Activated T-cell treated with anti-CD3 and anti-CD28 coated beads for 48 hours (primary cell): ENCODE measurements around the gene RASD1.
"Not testable (repeated sequence)": the region's sequence is repeated elsewhere in the genome, so short reads cannot be mapped to it uniquely, and the experiment has no call there.

Source experiments
- DNase-seq: peaks from one replicate; pipeline ENCODE4 v3.0.0-alpha.2; 2020; ENCODE audit warnings: low read depth

RASD1 gene

GRCh38 chr17:17497065-17497844 lies 1.1 kb upstream of the RASD1 start:
- no peak for DNase-seq

GRCh38 chr17:17495536-17496188 lies 533 bp downstream of the RASD1 start:
- DNase-seq = no peak

- no peak for DNase-seq
Measured at GRCh38 chr17:17494870-17495535, 1.2 kb downstream of the RASD1 start.

- no peak for DNase-seq
Measured at GRCh38 chr17:17494499-17494869, 1.7 kb downstream of the RASD1 start.

GRCh38 chr17:17493986-17494466 lies 2.2 kb downstream of the RASD1 start:
- no peak for DNase-seq

- DNase-seq = no peak
Measured at GRCh38 chr17:17493249-17493985, 2.8 kb downstream of the RASD1 start.

DNA sequence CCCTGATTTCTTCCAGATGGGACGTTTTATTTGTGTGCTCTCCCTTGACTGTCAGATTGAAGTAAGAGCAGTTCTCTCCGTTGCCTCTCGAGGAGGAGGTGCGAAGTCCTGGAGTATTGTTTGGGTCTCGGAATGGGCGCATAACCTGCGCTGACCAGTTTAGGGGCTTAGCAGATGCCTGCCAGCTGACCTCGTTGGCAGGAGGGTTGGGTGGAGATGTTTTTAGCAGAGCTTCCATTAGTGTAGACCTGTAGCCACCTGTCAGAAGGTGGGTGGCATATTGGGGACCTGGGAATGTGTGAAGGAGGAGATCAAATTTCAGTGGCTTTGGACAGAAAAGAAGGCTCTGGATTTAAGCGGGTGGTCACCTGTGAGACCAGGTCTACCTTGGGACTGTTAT lies 3.6 kb downstream of the RASD1 start:
- DNase-seq = no peak

- no peak for DNase-seq
Measured at GRCh38 chr17:17492085-17492484, 4.1 kb downstream of the RASD1 start.

DNA sequence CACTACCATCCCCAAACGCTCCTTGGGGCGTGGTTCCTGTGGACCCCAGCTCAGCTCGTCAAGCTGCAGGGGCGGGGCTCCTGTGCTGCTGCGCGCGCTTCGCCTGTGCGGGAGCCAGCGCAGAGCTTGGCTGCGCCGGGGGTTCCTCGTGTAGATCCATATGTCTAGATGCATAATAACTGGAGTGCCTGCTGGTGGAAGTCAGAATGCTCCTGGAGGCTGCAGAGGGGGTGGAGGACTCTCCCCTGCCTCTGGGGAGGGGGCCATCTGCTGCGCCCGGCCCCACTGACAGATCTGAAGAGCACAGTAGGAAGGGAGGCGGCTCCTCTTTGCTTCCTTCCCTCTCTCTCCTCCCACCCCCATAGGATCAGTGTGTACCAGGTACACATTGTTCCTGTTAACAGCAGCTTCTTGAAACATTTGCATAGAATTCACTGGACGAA lies 4.6 kb downstream of the RASD1 start:
- DNase-seq = no peak

GRCh38 chr17:17491031-17491471 lies 5.1 kb downstream of the RASD1 start:
- DNase-seq = no peak

DNA sequence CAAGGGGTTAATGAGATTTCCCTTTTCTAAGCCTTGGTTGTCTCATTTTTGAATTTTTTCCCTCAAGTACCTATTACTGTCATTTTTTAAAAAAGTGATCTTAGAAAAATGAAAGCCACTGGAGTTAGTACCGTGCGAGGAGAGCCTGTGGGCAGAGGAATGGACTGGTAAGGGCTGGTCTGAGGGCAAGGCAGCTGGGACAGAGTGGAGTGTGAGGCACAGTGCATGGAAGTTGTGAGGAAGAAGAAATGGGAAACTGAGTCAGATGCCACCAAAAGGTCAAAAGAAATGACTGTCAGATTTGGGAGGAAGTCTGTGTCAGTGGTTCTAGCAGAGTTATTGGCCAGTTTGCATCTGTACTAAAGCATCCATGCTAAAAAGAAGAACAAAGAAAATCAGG lies 8.2 kb downstream of the RASD1 start:
- no peak for DNase-seq

DNA sequence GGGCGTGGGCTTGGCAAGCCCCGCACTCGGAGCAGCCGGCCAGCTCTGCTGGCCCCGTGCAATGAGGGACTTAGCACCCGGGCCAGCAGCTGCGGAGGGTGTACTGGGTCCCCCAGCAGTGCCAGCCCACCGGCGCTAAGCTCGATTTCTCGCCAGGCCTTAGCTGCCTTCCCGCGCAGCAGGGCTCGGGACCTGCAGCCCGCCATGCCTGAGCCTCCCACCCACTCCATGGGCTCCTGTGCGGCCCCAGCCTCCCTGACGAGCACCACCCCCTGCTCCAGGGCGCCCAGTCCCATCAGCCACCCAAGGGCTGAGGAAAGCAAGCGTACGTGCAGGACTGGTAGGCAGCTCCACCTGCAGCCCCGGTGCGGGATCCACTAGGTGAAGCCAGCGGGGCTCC lies 9.8 kb downstream of the RASD1 start:
- not testable (repeated sequence) for DNase-seq

DNA sequence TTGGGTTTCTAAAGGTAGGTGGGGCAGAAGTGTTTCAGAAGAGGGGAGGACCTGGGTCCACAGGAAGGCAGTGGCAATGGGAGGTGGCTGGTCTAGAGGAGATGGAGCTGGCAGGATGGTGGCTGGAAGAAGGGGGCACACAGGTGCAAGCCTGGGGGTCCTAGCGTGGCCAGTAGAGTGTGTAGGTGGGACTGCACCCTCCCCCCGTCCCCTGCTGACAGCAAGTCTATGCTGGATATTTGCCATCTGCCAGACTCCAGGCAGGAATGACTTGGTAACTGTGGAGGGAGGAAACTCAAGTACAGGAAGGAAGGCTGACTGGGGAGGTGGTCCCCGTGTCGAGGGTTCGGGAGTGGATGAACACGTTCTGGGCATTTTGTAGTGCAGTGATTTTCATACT lies 10.8 kb downstream of the RASD1 start:
- DNase-seq = no peak

GRCh38 chr17:17484451-17484899 lies 11.7 kb downstream of the RASD1 start:
- peak; percentile 54 for DNase-seq

DNA sequence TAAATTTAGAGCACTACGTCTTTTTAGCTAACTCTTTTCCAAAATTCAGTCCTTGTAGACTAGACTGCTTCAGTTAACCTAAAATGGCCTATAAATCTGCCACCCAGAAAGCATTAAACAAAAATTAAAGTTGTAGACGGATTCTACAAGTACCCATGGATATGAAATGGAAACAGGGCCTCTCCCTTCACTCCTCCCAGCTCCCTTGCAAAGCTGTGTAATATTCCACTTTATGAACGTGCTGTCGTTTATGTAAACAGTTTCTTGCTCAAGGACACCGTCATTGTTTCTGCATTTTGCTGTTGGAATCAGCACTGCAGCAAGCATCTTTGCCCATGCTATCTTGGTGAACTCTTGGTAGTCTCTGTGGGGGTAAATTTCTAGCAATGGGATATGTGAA lies 14.3 kb downstream of the RASD1 start:
- DNase-seq = no peak

DNA sequence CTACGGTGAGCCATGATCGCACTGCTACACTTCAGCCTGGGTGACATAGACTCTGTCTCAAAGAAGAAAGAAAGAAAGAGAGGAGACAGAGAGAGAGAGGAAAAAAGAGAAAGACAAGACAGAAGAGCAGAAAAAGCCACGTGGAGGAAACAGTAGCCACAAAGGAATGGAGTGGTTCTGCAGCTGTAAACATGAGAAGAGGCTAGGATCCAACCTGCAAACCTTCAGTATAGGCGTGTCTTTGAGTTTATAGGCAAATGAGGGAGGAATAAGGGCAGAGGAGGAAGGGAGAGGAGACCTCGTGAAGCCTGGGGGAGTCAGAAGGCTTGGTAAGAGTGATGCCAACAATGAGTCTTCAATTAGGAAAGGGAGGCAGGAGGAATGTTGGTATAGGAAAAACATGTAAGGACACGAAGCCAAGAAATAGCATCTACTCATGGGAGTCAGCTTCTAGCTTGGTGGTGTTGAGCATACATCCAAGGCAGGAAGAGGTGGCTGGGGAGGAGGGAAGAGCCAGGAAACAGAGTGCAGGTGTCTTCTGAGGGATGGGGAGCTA lies 15.5 kb downstream of the RASD1 start:
- DNase-seq = no peak

DNA sequence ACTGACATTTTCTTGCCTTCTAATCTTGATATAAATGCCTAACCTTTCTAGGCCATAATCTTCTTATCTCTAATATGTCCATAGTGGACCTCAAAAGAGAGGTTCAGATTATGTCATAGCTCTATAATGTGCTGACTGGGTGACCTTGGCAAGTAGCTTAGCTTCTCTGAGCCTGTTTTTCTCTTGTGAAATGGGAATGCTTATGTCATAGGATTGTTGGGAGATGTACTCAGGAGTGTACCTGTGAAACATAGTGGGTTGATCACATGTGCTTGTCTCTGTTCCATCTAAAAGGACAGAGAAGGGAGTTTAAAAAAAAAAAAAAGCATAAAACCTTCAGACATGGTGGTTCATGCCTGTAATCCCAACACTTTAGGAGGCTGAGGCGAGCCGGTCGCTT lies 17.0 kb downstream of the RASD1 start:
- DNase-seq = no peak

GRCh38 chr17:17476865-17477467 lies 19.2 kb downstream of the RASD1 start, which contains the start of gene MED9:
Gene MED9, plus strand, starts transcription at chr17:17477000. Its CDS starts 42 bp downstream, at chr17:17477042.
- DNase-seq = peak; percentile 93

GRCh38 chr17:17474341-17474740 lies 21.9 kb downstream of the RASD1 start:
- DNase-seq = no peak

GRCh38 chr17:17472333-17472920 lies 23.8 kb downstream of the RASD1 start:
- no peak for DNase-seq

- no peak for DNase-seq
Measured at GRCh38 chr17:17469996-17470395, 26.2 kb downstream of the RASD1 start.
